ENCODE measurements around the gene TOR1AIP2.

- TF ChIP-seq, protein P1, sequence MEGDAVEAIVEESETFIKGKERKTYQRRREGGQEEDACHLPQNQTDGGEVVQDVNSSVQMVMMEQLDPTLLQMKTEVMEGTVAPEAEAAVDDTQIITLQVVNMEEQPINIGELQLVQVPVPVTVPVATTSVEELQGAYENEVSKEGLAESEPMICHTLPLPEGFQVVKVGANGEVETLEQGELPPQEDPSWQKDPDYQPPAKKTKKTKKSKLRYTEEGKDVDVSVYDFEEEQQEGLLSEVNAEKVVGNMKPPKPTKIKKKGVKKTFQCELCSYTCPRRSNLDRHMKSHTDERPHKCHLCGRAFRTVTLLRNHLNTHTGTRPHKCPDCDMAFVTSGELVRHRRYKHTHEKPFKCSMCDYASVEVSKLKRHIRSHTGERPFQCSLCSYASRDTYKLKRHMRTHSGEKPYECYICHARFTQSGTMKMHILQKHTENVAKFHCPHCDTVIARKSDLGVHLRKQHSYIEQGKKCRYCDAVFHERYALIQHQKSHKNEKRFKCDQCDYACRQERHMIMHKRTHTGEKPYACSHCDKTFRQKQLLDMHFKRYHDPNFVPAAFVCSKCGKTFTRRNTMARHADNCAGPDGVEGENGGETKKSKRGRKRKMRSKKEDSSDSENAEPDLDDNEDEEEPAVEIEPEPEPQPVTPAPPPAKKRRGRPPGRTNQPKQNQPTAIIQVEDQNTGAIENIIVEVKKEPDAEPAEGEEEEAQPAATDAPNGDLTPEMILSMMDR (IDR thresholded peaks at IDR 0.05) = no peak
- TF ChIP-seq POLR2A (IDR thresholded peaks at IDR 0.05) = no peak
These were observed 51.7 kb downstream of the TOR1AIP2 start for GRCh38 chr1:179825798-179826460.

All from thyroid gland (tissue), 4 donors.